Breast epithelium (tissue), 4 donors: Measurements from ENCODE around the gene KITLG. TPM values are rescaled to one million over a fixed set of nuclear protein-coding genes. Genes with fewer than 3 reads are reported as not detected.

ENCODE experiments used
- DNase-seq, 2 donors: peaks; one replicate each; pipeline ENCODE4 v3.0.0-alpha.2; 2019; ENCODE audit warnings: low spot score in 2 of 2
- H3K27ac ChIP-seq, 2 donors: fragments of 200-600 bp; sonication (generic) in 1 of 2; one replicate each; pipeline ENCODE4 v1.5.1; 2016 to 2019; ENCODE audit warnings: mild to moderate bottlenecking in 1 of 2
- H3K27me3 ChIP-seq, 2 donors: fragments of 200-600 bp; sonication (generic) in 1 of 2; one replicate each; pipeline versions ENCODE4 v1.5.1 to v1.6.0; 2017 to 2019; ENCODE audit warnings: control low read depth in 1 of 2, mild to moderate bottlenecking in 1 of 2
- H3K36me3 ChIP-seq: fragments of 200-600 bp; one replicate; pipeline ENCODE4 v1.5.1; 2019
- H3K4me1 ChIP-seq, 2 donors: fragments of 200-600 bp; sonication (generic); one replicate each; pipeline ENCODE4 v1.5.1; 2016 to 2019; ENCODE audit warnings: control low read depth in 1 of 2
- H3K4me3 ChIP-seq, 3 donors: fragments of 200-600 bp; sonication (generic); 1 replicate in 2 of 3; 2 replicates in 1 of 3; pipeline ENCODE4 v1.5.1; 2016 to 2019; ENCODE audit warnings: mild to moderate bottlenecking in 3 of 3, moderate library complexity in 2 of 3
- H3K9me3 ChIP-seq, 2 donors: fragments of 200-600 bp; sonication (generic) in 1 of 2; one replicate each; pipeline ENCODE4 v1.5.1; 2016 to 2019; ENCODE audit warnings: control low read depth in 1 of 2
- POLR2A ChIP-seq: fragments of 450-650 bp; IDR thresholded peaks from one replicate; pipeline ENCODE4 v1.6.1; 2016; ENCODE audit warnings: antibody characterized with exemption, mild to moderate bottlenecking, moderate library complexity
- POLR2AphosphoS5 ChIP-seq, 3 donors: sonication (generic); formaldehyde crosslinking; IDR thresholded peaks; one replicate each; pipeline ENCODE4 v1.6.1; 2017; ENCODE audit warnings: antibody characterized with exemption in 3 of 3
- intact Hi-C: fragments of 100-400 bp; cut with DNase I; formaldehyde crosslinking; loops from one replicate; pipeline ENCODE4 v1.15.1; 2023; ENCODE audit warnings: low total_unique reads
- total RNA-seq, 3 donors: library from RNA; depleted of rRNA; stranded (reverse); fragments of >200 nt; gene quantifications; one replicate each; pipeline ENCODE4 v1.1.0, GENCODE V29; 2016
- TF ChIP-seq, protein P1 (sequence below), 3 donors: fragments of 450-650 bp; IDR thresholded peaks; one replicate each; pipeline ENCODE4 v1.5.1; 2016 to 2017; ENCODE audit warnings: antibody characterized with exemption in 3 of 3, mild to moderate bottlenecking in 3 of 3, moderate library complexity in 3 of 3

KITLG gene
- total RNA-seq, 3 donors from 2014 or later = 18.4 to 31.8 (median 26.5) TPM

DNA sequence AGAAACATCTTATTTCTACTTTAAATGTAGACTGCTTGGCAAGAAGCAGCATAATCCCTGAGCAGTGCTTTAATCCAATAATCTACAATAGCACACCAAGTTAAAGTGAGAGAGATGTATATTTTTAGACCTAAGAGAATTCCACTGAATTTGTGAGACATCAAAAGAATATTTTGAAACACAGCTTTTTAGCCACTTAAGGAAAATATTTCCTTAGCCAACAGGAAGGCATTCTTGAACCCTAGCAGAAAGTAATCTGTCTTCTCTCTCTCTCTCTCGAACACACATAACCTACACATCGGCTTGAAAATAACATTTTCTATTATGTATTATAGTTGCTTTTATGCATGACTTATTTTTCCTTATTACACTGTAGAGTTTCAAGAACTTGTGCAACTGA lies 34.0 kb downstream of the KITLG start:
- Histone ChIP-seq H3K36me3 (no peaks in the 10 kb centered on the region), H3K4me1 (peaks cover 0 to 5% of the 10 kb centered on the region in 2 donors), H3K9me3 (no peaks in the 10 kb centered on the region), H3K4me3 (no peak overlapping the region), H3K27me3 (no peaks in the 10 kb centered on the region), H3K27ac (no peak overlapping the region)
- TF ChIP-seq POLR2A = no peak
- TF ChIP-seq, protein P1, sequence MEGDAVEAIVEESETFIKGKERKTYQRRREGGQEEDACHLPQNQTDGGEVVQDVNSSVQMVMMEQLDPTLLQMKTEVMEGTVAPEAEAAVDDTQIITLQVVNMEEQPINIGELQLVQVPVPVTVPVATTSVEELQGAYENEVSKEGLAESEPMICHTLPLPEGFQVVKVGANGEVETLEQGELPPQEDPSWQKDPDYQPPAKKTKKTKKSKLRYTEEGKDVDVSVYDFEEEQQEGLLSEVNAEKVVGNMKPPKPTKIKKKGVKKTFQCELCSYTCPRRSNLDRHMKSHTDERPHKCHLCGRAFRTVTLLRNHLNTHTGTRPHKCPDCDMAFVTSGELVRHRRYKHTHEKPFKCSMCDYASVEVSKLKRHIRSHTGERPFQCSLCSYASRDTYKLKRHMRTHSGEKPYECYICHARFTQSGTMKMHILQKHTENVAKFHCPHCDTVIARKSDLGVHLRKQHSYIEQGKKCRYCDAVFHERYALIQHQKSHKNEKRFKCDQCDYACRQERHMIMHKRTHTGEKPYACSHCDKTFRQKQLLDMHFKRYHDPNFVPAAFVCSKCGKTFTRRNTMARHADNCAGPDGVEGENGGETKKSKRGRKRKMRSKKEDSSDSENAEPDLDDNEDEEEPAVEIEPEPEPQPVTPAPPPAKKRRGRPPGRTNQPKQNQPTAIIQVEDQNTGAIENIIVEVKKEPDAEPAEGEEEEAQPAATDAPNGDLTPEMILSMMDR (IDR thresholded peaks at IDR 0.05) = no peak
- no peak for TF ChIP-seq POLR2AphosphoS5 (IDR thresholded peaks at IDR 0.05)
- intact Hi-C loops = no loop called here
- DNase-seq = no peak

DNA sequence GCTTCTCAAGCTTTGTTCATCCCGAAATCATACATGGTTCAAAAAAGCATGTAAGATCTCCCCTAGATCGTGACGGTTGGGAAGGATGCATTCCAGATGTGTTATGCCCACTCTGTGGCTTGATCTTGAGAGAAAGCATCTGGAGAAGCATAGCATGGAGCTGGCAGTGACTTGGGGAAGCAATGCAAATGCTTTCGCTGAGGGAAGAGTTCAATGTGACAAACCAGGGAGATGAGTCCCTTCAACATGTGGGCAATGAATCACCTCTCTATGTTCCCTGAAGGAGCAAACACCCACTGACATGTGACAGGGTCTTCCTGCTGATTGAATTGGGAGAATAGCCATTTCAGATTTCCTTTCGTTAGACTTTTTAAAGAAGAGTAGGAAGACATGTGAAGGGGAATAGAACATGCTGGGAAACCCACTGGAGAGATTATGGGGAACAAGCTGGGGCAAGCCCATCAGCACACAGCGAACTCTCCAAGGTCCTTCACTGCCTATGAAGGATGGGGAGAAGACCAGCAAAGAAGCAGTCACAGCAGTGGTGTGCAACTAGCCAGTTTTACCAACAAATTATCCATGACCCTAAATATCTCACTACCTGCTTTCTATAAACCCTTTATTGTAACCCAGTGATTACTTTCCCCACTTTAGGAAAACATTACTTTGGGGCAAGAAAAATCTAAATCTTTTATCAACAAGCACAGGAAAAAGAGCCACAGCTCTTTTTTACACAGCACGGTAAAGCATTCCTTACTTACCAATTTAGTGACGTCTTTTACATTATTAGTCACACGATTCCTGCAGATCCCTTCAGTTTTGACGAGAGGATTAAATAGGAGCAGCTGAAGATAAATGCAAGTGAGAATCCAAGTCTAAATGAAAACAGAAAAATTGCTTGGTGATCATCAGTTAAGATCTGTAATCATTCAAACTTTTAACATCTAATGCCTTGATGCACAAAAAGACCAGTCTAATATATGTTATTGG lies 35.0 kb downstream of the KITLG start:
- Histone ChIP-seq H3K36me3 (no peaks in the 10 kb centered on the region), H3K9me3 (no peaks in the 10 kb centered on the region), H3K27ac (peak overlapping the region in 1 of 2 donors; percentile 2), H3K27me3 (no peaks in the 10 kb centered on the region), H3K4me3 (no peak overlapping the region), H3K4me1 (peaks cover 0 to 5% of the 10 kb centered on the region in 2 donors)
- intact Hi-C loops = no loop called here
- DNase-seq = no peak
- TF ChIP-seq POLR2A (no peak), POLR2AphosphoS5 (IDR thresholded peaks at IDR 0.05) (no peak)
- TF ChIP-seq, protein P1 (IDR thresholded peaks at IDR 0.05) = no peak

DNA sequence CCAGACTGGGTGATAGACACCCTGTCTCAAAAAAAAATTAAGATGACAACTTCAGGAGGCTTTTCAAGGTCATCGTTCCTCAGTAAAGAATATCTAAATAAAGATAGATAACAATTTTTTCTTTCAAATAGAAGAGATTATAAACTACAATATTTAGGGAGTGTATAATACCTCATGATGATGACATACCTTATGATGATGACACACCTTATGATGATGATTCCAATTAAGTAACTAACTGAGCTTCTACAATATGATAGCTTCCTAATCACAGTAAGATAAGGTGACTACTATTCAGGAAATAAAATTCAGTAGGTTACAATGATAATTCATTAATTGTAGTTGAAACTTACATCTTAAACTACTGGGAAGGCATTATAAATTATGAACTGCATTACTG lies 40.4 kb downstream of the KITLG start:
- DNase-seq = no peak
- no peak overlapping the region for H3K4me3 ChIP-seq
- H3K27ac ChIP-seq = no peak overlapping the region
- H3K27me3 ChIP-seq = no peaks in the 10 kb centered on the region
- intact Hi-C loops = no loop called here
- no peaks in the 10 kb centered on the region for H3K4me1 ChIP-seq
- TF ChIP-seq, protein P1 (IDR thresholded peaks at IDR 0.05) = no peak
- H3K9me3 ChIP-seq = no peaks in the 10 kb centered on the region
- H3K36me3 ChIP-seq = no peaks in the 10 kb centered on the region

DNA sequence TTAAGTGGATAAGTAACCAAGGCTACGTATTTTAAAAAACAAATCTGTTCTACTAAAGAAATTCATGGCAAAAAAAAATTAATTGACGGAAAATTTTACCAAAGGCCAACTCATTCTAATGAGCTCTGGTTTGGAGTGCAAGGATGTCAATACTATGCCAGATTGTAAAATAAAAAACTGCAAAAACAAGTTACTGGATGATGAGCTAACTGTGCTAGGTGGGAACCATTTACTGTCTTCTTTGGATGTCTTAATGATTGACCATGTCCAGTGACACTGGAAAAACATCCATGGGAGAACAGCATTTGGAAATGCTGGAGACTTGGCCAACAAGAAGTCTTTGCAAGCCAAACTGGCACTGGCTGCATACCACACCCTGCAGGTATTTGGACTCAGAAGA lies 41.6 kb downstream of the KITLG start:
- no peaks in the 10 kb centered on the region for H3K9me3 ChIP-seq
- H3K4me3 ChIP-seq = no peak overlapping the region
- no peaks in the 10 kb centered on the region for H3K4me1 ChIP-seq
- TF ChIP-seq, protein P1 (IDR thresholded peaks at IDR 0.05) = no peak
- intact Hi-C loops = no loop called here
- H3K36me3 ChIP-seq = no peaks in the 10 kb centered on the region
- H3K27me3 ChIP-seq = no peaks in the 10 kb centered on the region
- no peak for DNase-seq
- no peak overlapping the region for H3K27ac ChIP-seq

DNA sequence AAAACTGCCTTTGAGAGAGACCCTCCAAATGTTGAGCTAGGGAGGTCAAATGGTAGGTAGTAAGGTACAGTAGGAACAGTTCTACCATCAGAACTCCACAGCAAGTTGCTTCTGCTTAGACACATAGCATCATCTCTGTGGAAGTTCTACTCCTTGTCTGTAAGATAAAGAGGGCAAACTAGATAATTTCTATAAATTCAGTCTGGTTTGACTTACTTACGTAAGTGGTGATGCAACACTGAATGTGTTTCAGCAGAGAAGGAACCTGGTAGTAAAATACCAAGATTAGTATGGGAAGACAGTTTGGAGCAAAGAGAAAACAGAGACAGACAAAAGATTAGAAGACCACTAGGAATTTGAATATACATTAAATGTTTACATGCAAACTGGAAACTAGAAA lies 42.0 kb downstream of the KITLG start:
- TF ChIP-seq POLR2AphosphoS5 (IDR thresholded peaks at IDR 0.05) (no peak), POLR2A (no peak)
- TF ChIP-seq, protein P1 (IDR thresholded peaks at IDR 0.05) = no peak

More for the DNA sequence above, 42.0 kb downstream of the KITLG start:
- Histone ChIP-seq H3K27me3 (no peaks in the 10 kb centered on the region), H3K36me3 (no peaks in the 10 kb centered on the region), H3K27ac (no peak overlapping the region), H3K4me3 (no peak overlapping the region), H3K4me1 (no peaks in the 10 kb centered on the region), H3K9me3 (no peaks in the 10 kb centered on the region)
- DNase-seq = no peak
- intact Hi-C loops = no loop called here
